CD14-positive monocyte (primary cell): ENCODE results near the gene TBC1D22A. TPM values are rescaled to one million over a fixed set of nuclear protein-coding genes. Genes with fewer than 3 reads are reported as not detected.

Experiments
- DNase-seq, 3 donors: peaks; one replicate each; pipeline ENCODE4 v3.0.0-alpha.2; 2011 to 2022
- H2AFZ ChIP-seq: 2 replicates; pipeline ENCODE4 v1.6.0; 2012; ENCODE audit warnings: mild to moderate bottlenecking, low read depth, low read length, inconsistent platforms; ENCODE audit not compliant: insufficient read depth, poor library complexity, severe bottlenecking
- H3K27ac ChIP-seq, 2 donors: 1 replicate in 1 of 2; 2 replicates in 1 of 2; pipeline ENCODE4 v1.5.1; 2012 to 2013; ENCODE audit warnings: low read length in 2 of 2, control low read depth in 1 of 2, inconsistent platforms in 1 of 2, low read depth in 1 of 2, mild to moderate bottlenecking in 1 of 2
- H3K27me3 ChIP-seq, 2 donors: one replicate each; pipeline versions ENCODE4 v1.6.0 to v1.6.1; 2011 to 2013; ENCODE audit warnings: low read length in 2 of 2; ENCODE audit not compliant: control insufficient read depth in 2 of 2, insufficient read depth in 2 of 2
- H3K36me3 ChIP-seq, 2 donors: replicated peaks in 1 of 2; 1 replicate in 1 of 2; 2 replicates in 1 of 2; pipeline versions ENCODE4 v1.5.1 to v1.6.1; 2012 to 2013; ENCODE audit warnings: low read length in 2 of 2, control low read depth in 1 of 2, inconsistent platforms in 1 of 2, mild to moderate bottlenecking in 1 of 2; ENCODE audit not compliant: insufficient read depth in 2 of 2, control insufficient read depth in 1 of 2
- H3K4me1 ChIP-seq, 2 donors: 1 replicate in 1 of 2; 2 replicates in 1 of 2; pipeline versions ENCODE4 v1.5.1 to v1.6.1; 2012 to 2013; ENCODE audit warnings: low read length in 2 of 2, control low read depth in 1 of 2, inconsistent platforms in 1 of 2, mild to moderate bottlenecking in 1 of 2, moderate library complexity in 1 of 2; ENCODE audit not compliant: insufficient read depth in 2 of 2, control insufficient read depth in 1 of 2
- H3K4me2 ChIP-seq: replicated peaks from 2 replicates; pipeline ENCODE3; 2012; ENCODE audit warnings: low read length, moderate library complexity, mild to moderate bottlenecking; ENCODE audit not compliant: poor library complexity, severe bottlenecking; ENCODE audit errors: extremely low read depth
- H3K4me3 ChIP-seq, 3 experiments: fragments of 200-600 bp in 1 of 3; sonication (generic) in 1 of 3; replicated peaks in 1 of 3; 1 replicate in 2 of 3; 2 replicates in 1 of 3; pipeline ENCODE4 v1.5.1; 2011 to 2013; ENCODE audit warnings: low read length in 3 of 3, mild to moderate bottlenecking in 3 of 3, control low read depth in 2 of 3, low read depth in 2 of 3, inconsistent platforms in 1 of 3, moderate library complexity in 1 of 3
- H3K79me2 ChIP-seq: 2 replicates; pipeline ENCODE4 v1.6.0; 2012; ENCODE audit warnings: mild to moderate bottlenecking, control low read depth, inconsistent platforms, low read length, moderate library complexity; ENCODE audit not compliant: insufficient read depth
- H3K9ac ChIP-seq: 2 replicates; pipeline ENCODE4 v1.6.0; 2017; ENCODE audit warnings: low read length, mild to moderate bottlenecking; ENCODE audit not compliant: insufficient read depth, poor library complexity, severe bottlenecking
- H3K9me3 ChIP-seq, 2 donors: replicated peaks in 1 of 2; 1 replicate in 1 of 2; 2 replicates in 1 of 2; pipeline versions ENCODE4 v1.5.1 to v1.6.1; 2012 to 2013; ENCODE audit warnings: low read length in 2 of 2, control low read depth in 1 of 2; ENCODE audit not compliant: control insufficient read depth in 1 of 2, insufficient read depth in 1 of 2
- H4K20me1 ChIP-seq: 2 replicates; pipeline ENCODE4 v1.6.0; 2012; ENCODE audit warnings: mild to moderate bottlenecking, low read length, control low read depth, moderate library complexity; ENCODE audit not compliant: insufficient read depth
- H3K27ac Mint-ChIP-seq, 7 donors: one replicate each; pipeline ENCODE4 v1.8.0; 2020; ENCODE audit warnings: mild to moderate bottlenecking in 7 of 7, mixed read lengths in 7 of 7, moderate library complexity in 6 of 7, inconsistent platforms in 2 of 7
- H3K27me3 Mint-ChIP-seq, 3 donors: one replicate each; pipeline ENCODE4 v1.8.0; 2021 to 2022; ENCODE audit warnings: low read depth in 3 of 3, mild to moderate bottlenecking in 3 of 3, mixed read lengths in 3 of 3, moderate library complexity in 3 of 3, inconsistent platforms in 1 of 3
- H3K36me3 Mint-ChIP-seq, 2 donors: one replicate each; pipeline ENCODE4 v1.8.0; 2020; ENCODE audit warnings: mixed read lengths in 2 of 2, inconsistent platforms in 1 of 2, mild to moderate bottlenecking in 1 of 2
- H3K4me1 Mint-ChIP-seq: one replicate; pipeline ENCODE4 v1.8.0; 2020; ENCODE audit warnings: mild to moderate bottlenecking, mixed read lengths
- H3K4me3 Mint-ChIP-seq, 2 donors: one replicate each; pipeline ENCODE4 v1.8.0; 2020; ENCODE audit warnings: mild to moderate bottlenecking in 2 of 2, mixed read lengths in 2 of 2, moderate library complexity in 1 of 2
- H3K9me3 Mint-ChIP-seq, 7 donors: one replicate each; pipeline ENCODE4 v1.8.0; 2020 to 2022; ENCODE audit warnings: mixed read lengths in 7 of 7, mild to moderate bottlenecking in 6 of 7, moderate library complexity in 6 of 7, inconsistent platforms in 2 of 7
- CTCF ChIP-seq: fragments of 200-600 bp; IDR thresholded peaks from one replicate; pipeline ENCODE4 v1.8.0; 2022; ENCODE audit warnings: antibody characterized with exemption, mild to moderate bottlenecking
- WGBS: methylation state at CpG from one replicate; pipeline ENCODE4 v1.1.5; 2013; ENCODE audit warnings: missing lambda C conversion rate; ENCODE audit not compliant: insufficient coverage; 5-methylcytosine and 5-hydroxymethylcytosine counted together
- intact Hi-C, 2 donors: fragments of 100-400 bp; cut with micrococcal nuclease; formaldehyde crosslinking; loops; one replicate each; pipeline versions ENCODE4 v1.15.0 to v1.15.1; 2023
- polyA plus RNA-seq, 3 donors: library from polyadenylated mRNA; depleted of rRNA in 1 of 3; unstranded in 2 of 3; stranded (reverse) in 1 of 3; fragments of 300-500 nt in 2 of 3; fragments of >200 nt in 1 of 3; fragmentation: Illumina TruSeq in 2 of 3; gene quantifications; 1 replicate in 2 of 3; 2 replicates in 1 of 3; pipeline ENCODE4 v1.2.3, GENCODE V29; 2012 to 2021

TBC1D22A gene
- polyA plus RNA-seq, 3 donors: 25.9 to 36.2 (median 29.5) TPM

GRCh38 chr22:46793497-46793896, 31.0 kb downstream of the TBC1D22A start:
- Mint-ChIP-seq H3K9me3 (peaks cover 0 to 5% (median 0%) of the 10 kb centered on the region in 7 donors), H3K36me3 (peaks cover 60 to 78% of the 10 kb centered on the region in 2 donors), H3K27ac (peak overlapping the region in 2 of 7 donors; percentile 55 to 72), H3K4me3 (no peak overlapping the region), H3K4me1 (peaks cover 33% of the 10 kb centered on the region), H3K27me3 (no peaks in the 10 kb centered on the region)
- Histone ChIP-seq H3K4me2 (no peak overlapping the region), H3K9ac (no peak overlapping the region), H4K20me1 (peaks cover 70% of the 10 kb centered on the region), H3K27me3 (no peaks in the 10 kb centered on the region), H3K4me1 (peaks cover 17 to 21% of the 10 kb centered on the region in 2 donors), H3K79me2 (peaks cover 33% of the 10 kb centered on the region), H2AFZ (no peak overlapping the region), H3K9me3 (no peaks in the 10 kb centered on the region), H3K4me3 (no peak overlapping the region), H3K36me3 (peaks cover 61 to 73% of the 10 kb centered on the region in 2 donors), H3K27ac (peak overlapping the region in 1 of 2 donors; percentile 98)
- WGBS: 98% methylated on average over 20 of the region's 23 CpGs
- DNase-seq: no peak
- no peak for TF ChIP-seq CTCF
- intact Hi-C loops: loop anchor here in 1 of 2 donors (5.0 kb wide), 1 partner anchor 41 kb away; no protein-coding TSS in a partner anchor

GRCh38 chr22:46794067-46794466, 31.6 kb downstream of the TBC1D22A start:
- H3K79me2 ChIP-seq: peaks cover 28% of the 10 kb centered on the region
- peak overlapping the region in 1 of 2 donors; percentile 98 for H3K27ac ChIP-seq
- no peak for TF ChIP-seq CTCF
- peaks cover 72% of the 10 kb centered on the region for H4K20me1 ChIP-seq
- Mint-ChIP-seq H3K4me1 (peaks cover 28% of the 10 kb centered on the region), H3K27ac (peak overlapping the region in 3 of 7 donors; percentile 37 to 80 (median 50)), H3K27me3 (no peaks in the 10 kb centered on the region), H3K9me3 (peaks cover 0 to 5% (median 0%) of the 10 kb centered on the region in 7 donors), H3K36me3 (peaks cover 62 to 81% of the 10 kb centered on the region in 2 donors), H3K4me3 (peak overlapping the region in 1 of 2 donors; percentile 16)
- WGBS: 98% methylated on average over 11 of the region's 12 CpGs
- H3K4me2 ChIP-seq: no peak overlapping the region
- H3K9me3 ChIP-seq: no peaks in the 10 kb centered on the region
- no peak overlapping the region for H3K4me3 ChIP-seq
- H3K36me3 ChIP-seq: peaks cover 66 to 76% of the 10 kb centered on the region in 2 donors
- intact Hi-C loops: loop anchor here in 1 of 2 donors (5.0 kb wide), 1 partner anchor 42 kb away; no protein-coding TSS in a partner anchor
- no peak overlapping the region for H2AFZ ChIP-seq
- DNase-seq: no peak
- no peak overlapping the region for H3K9ac ChIP-seq
- H3K4me1 ChIP-seq: peaks cover 17 to 21% of the 10 kb centered on the region in 2 donors
- H3K27me3 ChIP-seq: no peaks in the 10 kb centered on the region
